Esophagus muscularis mucosa (tissue), 4 donors: Measurements from ENCODE around the gene CTAG1B. TPM values are rescaled to one million over a fixed set of nuclear protein-coding genes. Genes with fewer than 3 reads are reported as not detected.
A peak's percentile ranks its signal among the peaks of the same experiment; 100 is the strongest.

Source experiments
- DNase-seq: peaks from one replicate; pipeline ENCODE4 v3.0.0-alpha.2; 2017; ENCODE audit errors: extremely low spot score
- H3K27ac ChIP-seq, 4 donors: fragments of 200-600 bp; sonication (generic); replicated peaks in 1 of 4; 1 replicate in 3 of 4; 2 replicates in 1 of 4; pipeline ENCODE4 v1.5.1; 2016 to 2019; ENCODE audit warnings: mild to moderate bottlenecking in 1 of 4
- H3K27me3 ChIP-seq, 4 donors: fragments of 200-600 bp; sonication (generic); one replicate each; pipeline versions ENCODE4 v1.5.1 to v1.6.0; 2016 to 2019
- H3K36me3 ChIP-seq, 4 donors: fragments of 200-600 bp; sonication (generic); one replicate each; pipeline ENCODE4 v1.5.1; 2016 to 2019
- H3K4me1 ChIP-seq, 4 donors: fragments of 200-600 bp; sonication (generic); one replicate each; pipeline ENCODE4 v1.5.1; 2016 to 2019
- H3K4me3 ChIP-seq, 4 donors: fragments of 200-600 bp; sonication (generic); 1 replicate in 2 of 4; 2 replicates in 2 of 4; pipeline ENCODE4 v1.5.1; 2016 to 2019; ENCODE audit warnings: mild to moderate bottlenecking in 4 of 4, moderate library complexity in 1 of 4
- H3K9me3 ChIP-seq, 4 donors: fragments of 200-600 bp; sonication (generic); 1 replicate in 3 of 4; 2 replicates in 1 of 4; pipeline ENCODE4 v1.5.1; 2016 to 2019
- CTCF ChIP-seq, 3 experiments: fragments of 200-600 bp in 2 of 3; fragments of 450-650 bp in 1 of 3; sonication (generic) in 2 of 3; IDR thresholded peaks; one replicate each; pipeline ENCODE4 v1.5.1; 2017 to 2019; ENCODE audit warnings: antibody characterized with exemption in 3 of 3, mild to moderate bottlenecking in 2 of 3, moderate library complexity in 1 of 3
- EP300 ChIP-seq: sonication (generic); formaldehyde crosslinking; IDR thresholded peaks from one replicate; pipeline ENCODE4 v1.6.1; 2017; ENCODE audit warnings: antibody characterized with exemption
- POLR2A ChIP-seq: fragments of 450-650 bp; IDR thresholded peaks from one replicate; pipeline ENCODE4 v1.6.1; 2017; ENCODE audit warnings: antibody characterized with exemption, moderate library complexity, mild to moderate bottlenecking, low read depth
- POLR2AphosphoS5 ChIP-seq, 2 donors: sonication (generic); formaldehyde crosslinking; IDR thresholded peaks; one replicate each; pipeline ENCODE4 v1.6.1; 2017; ENCODE audit warnings: antibody characterized with exemption in 2 of 2
- WGBS: methylation state at CpG from one replicate; pipeline ENCODE4 v1.1.5; 2018; 5-methylcytosine and 5-hydroxymethylcytosine counted together
- intact Hi-C: fragments of 100-400 bp; cut with DNase I; formaldehyde crosslinking; loops from one replicate; pipeline ENCODE4 v1.15.1; 2023
- total RNA-seq, 4 donors: library from RNA; depleted of rRNA; stranded (reverse); fragments of >200 nt; gene quantifications; one replicate each; pipeline versions ENCODE4 v1.1.0 to v1.2.1, GENCODE V29; 2016

CTAG1B gene
- total RNA-seq, 4 donors from 2014 or later: not detected

- Histone ChIP-seq H3K27ac (peak overlapping the region in 2 of 4 donors; percentile 10 to 34), H3K36me3 (no peaks in the 10 kb centered on the region), H3K27me3 (no peaks in the 10 kb centered on the region), H3K4me3 (no peak overlapping the region), H3K9me3 (no peaks in the 10 kb centered on the region), H3K4me1 (peaks cover 0 to 12% (median 3%) of the 10 kb centered on the region in 4 donors)
- intact Hi-C loops: no loop called here
- WGBS: 87% methylated on average over 18 of the region's 18 CpGs
- TF ChIP-seq POLR2A (no peak), POLR2AphosphoS5 (IDR thresholded peaks at IDR 0.05) (no peak), CTCF (IDR thresholded peaks at IDR 0.05) (no peak), EP300 (no peak)
- DNase-seq: no peak
Measured at GRCh38 chrX:154602766-154603437, 16.2 kb downstream of the CTAG1B start.

GRCh38 chrX:154602226-154602625, 16.9 kb downstream of the CTAG1B start:
- Histone ChIP-seq H3K27ac (no peak overlapping the region), H3K4me1 (peaks cover 0 to 12% (median 3%) of the 10 kb centered on the region in 4 donors), H3K27me3 (no peaks in the 10 kb centered on the region), H3K4me3 (no peak overlapping the region), H3K36me3 (no peaks in the 10 kb centered on the region), H3K9me3 (no peaks in the 10 kb centered on the region)
- no peak for DNase-seq
- 74% methylated on average over 9 of the region's 13 CpGs for WGBS
- intact Hi-C loops: no loop called here
- TF ChIP-seq CTCF (IDR thresholded peaks at IDR 0.05) (no peak), EP300 (no peak), POLR2A (no peak), POLR2AphosphoS5 (IDR thresholded peaks at IDR 0.05) (no peak)

GRCh38 chrX:154600759-154601374, 18.2 kb downstream of the CTAG1B start:
- Histone ChIP-seq H3K36me3 (no peaks in the 10 kb centered on the region), H3K4me3 (no peak overlapping the region), H3K9me3 (no peaks in the 10 kb centered on the region), H3K4me1 (peaks cover 3 to 24% (median 4%) of the 10 kb centered on the region in 4 donors), H3K27ac (no peak overlapping the region), H3K27me3 (no peaks in the 10 kb centered on the region)
- no peak for DNase-seq
- TF ChIP-seq POLR2A (no peak), CTCF (IDR thresholded peaks at IDR 0.05) (no peak)
- intact Hi-C loops: no loop called here
- WGBS: 77% methylated on average over 6 of the region's 15 CpGs

- no peaks in the 10 kb centered on the region for H3K9me3 ChIP-seq
- 94% methylated on average over 14 of the region's 14 CpGs for WGBS
- peaks cover 3 to 30% (median 4%) of the 10 kb centered on the region in 4 donors for H3K4me1 ChIP-seq
- no peak for TF ChIP-seq CTCF (IDR thresholded peaks at IDR 0.05)
- no peak for TF ChIP-seq EP300
- H3K27me3 ChIP-seq: no peaks in the 10 kb centered on the region
- H3K36me3 ChIP-seq: no peaks in the 10 kb centered on the region
- intact Hi-C loops: no loop called here
- no peak for DNase-seq
- no peak overlapping the region for H3K4me3 ChIP-seq
- no peak overlapping the region for H3K27ac ChIP-seq
Measured at GRCh38 chrX:154599531-154599930, 19.6 kb downstream of the CTAG1B start.
